VCaP (cell line): ENCODE measurements around the gene TREML1.
A peak's percentile ranks its signal among the peaks of the same experiment; 100 is the strongest.
"Not testable (repeated sequence)": the region's sequence is repeated elsewhere in the genome, so short reads cannot be mapped to it uniquely, and the experiment has no call there.

Experiments used
- H3K27ac ChIP-seq: fragments of 450-650 bp; 2 replicates; pipeline ENCODE4 v1.5.1; 2017
- CTCF ChIP-seq: fragments of 450-650 bp; conservative IDR thresholded peaks from 2 replicates; pipeline ENCODE4 v1.5.1; 2017; ENCODE audit warnings: mild to moderate bottlenecking, moderate library complexity

The TREML1 gene

GRCh38 chr6:41194386-41194785 is 40.2 kb upstream of the TREML1 start:
- TF ChIP-seq CTCF: no peak
- H3K27ac ChIP-seq: no peak overlapping the region

GRCh38 chr6:41193884-41194283 is 39.7 kb upstream of the TREML1 start:
- no peak overlapping the region for H3K27ac ChIP-seq
- no peak for TF ChIP-seq CTCF

GRCh38 chr6:41193171-41193734 is 39.1 kb upstream of the TREML1 start:
- no peak overlapping the region for H3K27ac ChIP-seq
- no peak for TF ChIP-seq CTCF

- H3K27ac ChIP-seq: no peak overlapping the region
- TF ChIP-seq CTCF: peak; percentile 48
Measured at GRCh38 chr6:41191569-41191968, 37.4 kb upstream of the TREML1 start.

- TF ChIP-seq CTCF: no peak
- no peak overlapping the region for H3K27ac ChIP-seq
Measured at GRCh38 chr6:41190791-41191190, 36.6 kb upstream of the TREML1 start.

- TF ChIP-seq CTCF: no peak
- H3K27ac ChIP-seq: no peak overlapping the region
Measured at GRCh38 chr6:41189967-41190366, 35.8 kb upstream of the TREML1 start.

GRCh38 chr6:41189046-41189445 is 34.9 kb upstream of the TREML1 start:
- not testable (repeated sequence) for H3K27ac ChIP-seq

- no peak overlapping the region for H3K27ac ChIP-seq
- no peak for TF ChIP-seq CTCF
Measured at GRCh38 chr6:41187924-41188886, 34.1 kb upstream of the TREML1 start.
